Measurements from ENCODE around the gene CGB1.
"Not testable (repeated sequence)": the region's sequence is repeated elsewhere in the genome, so short reads cannot be mapped to it uniquely, and the experiment has no call there.

The CGB1 gene

GRCh38 chr19:49031642-49032301 lies 4.9 kb downstream of the CGB1 start, which contains the start of gene CGB2:
Gene CGB2, plus strand, starts transcription at chr19:49031890. Its CDS starts 206 bp downstream, at chr19:49032096.
- H4K20me1 ChIP-seq (ENCODE audit: control insufficient read depth, insufficient read depth, low read depth, low read length); H3K4me3 ChIP-seq (ENCODE audit: low read length); H3K27me3 ChIP-seq (ENCODE audit: control insufficient read depth, low read length); H3F3A ChIP-seq (ENCODE audit: control insufficient read depth, insufficient read depth); H3K4me1 ChIP-seq (ENCODE audit: control insufficient read depth, low read length); H3K9me3 ChIP-seq (ENCODE audit: control insufficient read depth, insufficient read depth, low read length); H3K36me3 ChIP-seq (ENCODE audit: control insufficient read depth, low read length); H3K79me2 ChIP-seq (ENCODE audit: control insufficient read depth, low read length); H3K4me2 ChIP-seq (ENCODE audit: low read length); H3K27ac ChIP-seq (ENCODE audit: low read depth, low read length); H3K9me2 ChIP-seq (replicated peaks; ENCODE audit: control insufficient read depth, low read length): not testable (repeated sequence)
- peak; percentile 72 for TF ChIP-seq CTCF (IDR thresholded peaks at IDR 0.05; ENCODE audit: low read depth, low read length, poor library complexity, severe bottlenecking)

GRCh38 chr19:49030323-49030722 lies 6.4 kb downstream of the CGB1 start:
- H3K9me3 ChIP-seq (ENCODE audit: control insufficient read depth, insufficient read depth, low read length); H3F3A ChIP-seq (ENCODE audit: control insufficient read depth, insufficient read depth); H3K4me3 ChIP-seq (ENCODE audit: low read length); H3K27me3 ChIP-seq (ENCODE audit: control insufficient read depth, low read length); H3K36me3 ChIP-seq (ENCODE audit: control insufficient read depth, low read length); H4K20me1 ChIP-seq (ENCODE audit: control insufficient read depth, insufficient read depth, low read depth, low read length); H3K9me2 ChIP-seq (replicated peaks; ENCODE audit: control insufficient read depth, low read length); H3K79me2 ChIP-seq (ENCODE audit: control insufficient read depth, low read length); H3K27ac ChIP-seq (ENCODE audit: low read depth, low read length); H3K4me1 ChIP-seq (ENCODE audit: control insufficient read depth, low read length); H3K4me2 ChIP-seq (ENCODE audit: low read length): not testable (repeated sequence)

GRCh38 chr19:49029749-49030148 lies 6.9 kb downstream of the CGB1 start:
- H3K27ac ChIP-seq (ENCODE audit: low read depth, low read length); H3K4me2 ChIP-seq (ENCODE audit: low read length); H3K4me3 ChIP-seq (ENCODE audit: low read length); H3K79me2 ChIP-seq (ENCODE audit: control insufficient read depth, low read length); H3K4me1 ChIP-seq (ENCODE audit: control insufficient read depth, low read length); H4K20me1 ChIP-seq (ENCODE audit: control insufficient read depth, insufficient read depth, low read depth, low read length); H3K9me2 ChIP-seq (replicated peaks; ENCODE audit: control insufficient read depth, low read length); H3F3A ChIP-seq (ENCODE audit: control insufficient read depth, insufficient read depth); H3K27me3 ChIP-seq (ENCODE audit: control insufficient read depth, low read length); H3K9me3 ChIP-seq (ENCODE audit: control insufficient read depth, insufficient read depth, low read length); H3K36me3 ChIP-seq (ENCODE audit: control insufficient read depth, low read length): not testable (repeated sequence)

GRCh38 chr19:49028686-49029085 lies 8.0 kb downstream of the CGB1 start:
- H3K79me2 ChIP-seq (ENCODE audit: control insufficient read depth, low read length); H3K27ac ChIP-seq (ENCODE audit: low read depth, low read length); H3K36me3 ChIP-seq (ENCODE audit: control insufficient read depth, low read length); H3K9me3 ChIP-seq (ENCODE audit: control insufficient read depth, insufficient read depth, low read length); H3K4me3 ChIP-seq (ENCODE audit: low read length); H3K9me2 ChIP-seq (replicated peaks; ENCODE audit: control insufficient read depth, low read length); H4K20me1 ChIP-seq (ENCODE audit: control insufficient read depth, insufficient read depth, low read depth, low read length); H3K4me1 ChIP-seq (ENCODE audit: control insufficient read depth, low read length); H3K4me2 ChIP-seq (ENCODE audit: low read length); H3F3A ChIP-seq (ENCODE audit: control insufficient read depth, insufficient read depth); H3K27me3 ChIP-seq (ENCODE audit: control insufficient read depth, low read length): not testable (repeated sequence)

- H3K4me3 ChIP-seq (ENCODE audit: low read length); H3K27me3 ChIP-seq (ENCODE audit: control insufficient read depth, low read length); H3K4me2 ChIP-seq (ENCODE audit: low read length); H3K79me2 ChIP-seq (ENCODE audit: control insufficient read depth, low read length); H3F3A ChIP-seq (ENCODE audit: control insufficient read depth, insufficient read depth); H3K9me2 ChIP-seq (replicated peaks; ENCODE audit: control insufficient read depth, low read length); H3K36me3 ChIP-seq (ENCODE audit: control insufficient read depth, low read length); H3K9me3 ChIP-seq (ENCODE audit: control insufficient read depth, insufficient read depth, low read length); H4K20me1 ChIP-seq (ENCODE audit: control insufficient read depth, insufficient read depth, low read depth, low read length); H3K27ac ChIP-seq (ENCODE audit: low read depth, low read length): not testable (repeated sequence)
- H3K4me1 ChIP-seq (ENCODE audit: control insufficient read depth, low read length) = peaks cover 11% of the 10 kb centered on the region
Measured at GRCh38 chr19:49025599-49025998, 11.1 kb downstream of the CGB1 start.

GRCh38 chr19:49025088-49025487 lies 11.6 kb downstream of the CGB1 start:
- H3K4me3 ChIP-seq (ENCODE audit: low read length); H3K27me3 ChIP-seq (ENCODE audit: control insufficient read depth, low read length); H3K4me2 ChIP-seq (ENCODE audit: low read length); H3K9me2 ChIP-seq (replicated peaks; ENCODE audit: control insufficient read depth, low read length); H4K20me1 ChIP-seq (ENCODE audit: control insufficient read depth, insufficient read depth, low read depth, low read length); H3K27ac ChIP-seq (ENCODE audit: low read depth, low read length); H3K79me2 ChIP-seq (ENCODE audit: control insufficient read depth, low read length); H3K36me3 ChIP-seq (ENCODE audit: control insufficient read depth, low read length); H3K9me3 ChIP-seq (ENCODE audit: control insufficient read depth, insufficient read depth, low read length); H3F3A ChIP-seq (ENCODE audit: control insufficient read depth, insufficient read depth): not testable (repeated sequence)
- peaks cover 16% of the 10 kb centered on the region for H3K4me1 ChIP-seq (ENCODE audit: control insufficient read depth, low read length)

- H3K79me2 ChIP-seq (ENCODE audit: control insufficient read depth, low read length); H3K4me2 ChIP-seq (ENCODE audit: low read length); H3K4me3 ChIP-seq (ENCODE audit: low read length); H4K20me1 ChIP-seq (ENCODE audit: control insufficient read depth, insufficient read depth, low read depth, low read length); H3F3A ChIP-seq (ENCODE audit: control insufficient read depth, insufficient read depth); H3K27ac ChIP-seq (ENCODE audit: low read depth, low read length); H3K9me3 ChIP-seq (ENCODE audit: control insufficient read depth, insufficient read depth, low read length); H3K36me3 ChIP-seq (ENCODE audit: control insufficient read depth, low read length); H3K27me3 ChIP-seq (ENCODE audit: control insufficient read depth, low read length); H3K9me2 ChIP-seq (replicated peaks; ENCODE audit: control insufficient read depth, low read length): not testable (repeated sequence)
- peaks cover 23% of the 10 kb centered on the region for H3K4me1 ChIP-seq (ENCODE audit: control insufficient read depth, low read length)
Measured at GRCh38 chr19:49024233-49024632, 12.5 kb downstream of the CGB1 start, which contains the start of gene CGB3. Gene CGB3, minus strand, starts transcription at chr19:49024333. Its CDS starts 362 bp downstream, at chr19:49023971.

Measured in DOHH2 (cell line).